HG02870 (cell line): ENCODE data around the gene COLQ.

Experiments
- ATAC-seq: cut with Tn5 transposase; IDR thresholded peaks from one replicate; pipeline ENCODE4 v1.9.1; 2021; ENCODE audit warnings: mild to moderate bottlenecking, moderate library complexity; ENCODE audit not compliant: unreplicated experiment

The COLQ gene

DNA sequence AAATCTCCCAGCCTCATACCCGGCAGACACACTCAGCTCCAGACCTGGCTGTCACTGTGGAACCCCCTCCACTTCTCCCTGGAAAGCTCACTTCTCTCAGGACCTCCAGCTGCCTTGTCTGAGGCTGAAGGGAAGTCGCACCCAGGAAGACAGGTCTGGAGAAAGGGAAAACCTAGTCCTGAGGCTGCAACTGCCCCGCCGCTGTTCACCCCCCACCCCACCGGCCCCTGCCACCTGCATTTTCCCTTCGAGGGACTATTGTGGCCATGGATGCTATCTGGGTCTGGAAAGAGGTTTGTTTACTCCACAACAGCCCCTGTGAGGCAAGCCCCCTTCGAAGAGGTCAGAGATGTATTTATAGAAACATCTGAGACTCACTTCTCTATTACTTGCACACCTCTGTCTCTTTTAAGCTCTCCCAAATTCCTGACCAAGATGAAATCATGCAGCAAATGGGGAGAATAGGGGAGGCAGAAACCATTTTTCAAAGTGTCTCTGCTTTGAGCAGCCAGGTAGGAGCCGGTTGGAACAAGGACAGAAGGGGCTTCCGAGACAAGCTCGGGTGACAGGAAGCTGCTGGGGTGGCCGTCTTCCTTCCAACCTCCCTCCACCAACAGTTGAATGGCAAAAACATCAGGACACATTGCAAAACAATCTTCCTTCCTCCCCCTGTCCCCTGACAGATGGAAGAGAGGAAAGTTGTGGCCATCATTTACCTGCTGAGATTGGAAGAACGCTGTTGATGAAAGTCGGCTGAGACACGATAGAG lies 518 bp downstream of the COLQ start:
- no peak for ATAC-seq

DNA sequence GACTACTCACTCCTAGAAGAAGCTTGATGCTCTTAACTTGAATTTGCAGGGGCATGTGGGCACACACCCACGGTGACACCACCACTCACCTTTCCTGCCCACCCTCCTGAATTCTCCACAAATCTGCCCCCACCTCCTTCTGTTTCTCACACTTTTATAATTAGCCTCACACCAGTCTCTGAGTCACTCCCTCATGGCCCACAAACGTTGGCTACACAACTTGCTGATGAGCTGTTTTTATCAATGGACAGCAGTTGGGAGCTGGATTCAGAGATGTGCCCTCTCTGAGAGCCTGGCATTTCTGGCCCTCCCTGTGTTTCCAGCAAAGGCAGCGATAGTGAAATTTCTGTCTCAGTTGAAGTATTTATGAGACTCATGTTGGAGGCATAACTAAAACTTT lies 1.3 kb downstream of the COLQ start:
- ATAC-seq = no peak

DNA sequence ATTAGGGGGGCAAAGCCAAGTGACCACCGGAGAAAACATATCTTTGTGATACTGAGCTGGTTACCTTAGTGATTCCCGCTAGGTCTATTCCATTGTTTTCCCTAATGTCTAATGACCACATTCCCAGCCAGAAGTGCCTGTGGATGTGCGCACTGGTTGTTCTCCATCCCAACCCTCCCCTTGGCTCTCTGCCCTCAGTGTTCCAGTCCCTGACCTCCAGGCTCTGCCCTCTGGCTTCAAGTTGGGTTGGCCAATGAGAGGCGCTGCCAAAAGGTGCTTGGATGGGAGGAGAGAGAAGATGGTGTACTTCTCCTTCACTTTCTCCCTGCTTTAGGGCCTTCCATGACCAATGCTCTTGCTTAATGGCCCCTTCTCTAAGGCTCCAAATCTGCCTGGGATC lies 2.4 kb downstream of the COLQ start:
- ATAC-seq = no peak

DNA sequence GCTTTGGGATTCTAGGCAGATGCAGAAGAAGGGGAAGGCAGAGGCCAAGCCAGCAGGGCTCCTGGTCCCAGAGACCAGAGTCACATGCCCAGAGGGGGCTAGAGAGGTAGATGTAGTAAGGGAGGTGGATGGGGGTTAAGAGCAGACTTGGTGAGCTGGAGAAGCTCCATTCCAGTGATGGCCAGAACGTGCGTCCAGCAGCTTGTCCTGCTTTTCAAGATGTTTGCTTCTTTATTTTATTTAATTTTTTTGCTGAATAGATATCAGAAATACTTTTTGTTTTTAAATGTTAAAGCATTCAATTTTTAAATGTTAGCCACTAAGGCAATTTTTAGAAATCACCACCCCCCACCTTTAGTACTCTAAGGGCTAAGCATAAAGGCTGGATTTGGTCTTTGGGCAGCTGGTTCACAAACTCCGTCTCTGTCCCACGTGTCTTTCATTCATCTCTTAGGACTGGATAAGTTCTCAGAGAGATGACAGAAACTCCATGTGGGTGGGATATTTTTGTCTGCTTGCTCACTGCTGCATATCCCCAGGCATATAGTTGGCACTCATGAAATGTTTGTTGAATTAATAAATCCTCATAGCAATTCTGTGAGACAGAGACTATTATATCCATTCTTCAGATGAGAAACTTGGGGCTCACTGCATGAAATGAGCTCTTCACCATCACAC lies 6.7 kb downstream of the COLQ start:
- ATAC-seq = no peak

DNA sequence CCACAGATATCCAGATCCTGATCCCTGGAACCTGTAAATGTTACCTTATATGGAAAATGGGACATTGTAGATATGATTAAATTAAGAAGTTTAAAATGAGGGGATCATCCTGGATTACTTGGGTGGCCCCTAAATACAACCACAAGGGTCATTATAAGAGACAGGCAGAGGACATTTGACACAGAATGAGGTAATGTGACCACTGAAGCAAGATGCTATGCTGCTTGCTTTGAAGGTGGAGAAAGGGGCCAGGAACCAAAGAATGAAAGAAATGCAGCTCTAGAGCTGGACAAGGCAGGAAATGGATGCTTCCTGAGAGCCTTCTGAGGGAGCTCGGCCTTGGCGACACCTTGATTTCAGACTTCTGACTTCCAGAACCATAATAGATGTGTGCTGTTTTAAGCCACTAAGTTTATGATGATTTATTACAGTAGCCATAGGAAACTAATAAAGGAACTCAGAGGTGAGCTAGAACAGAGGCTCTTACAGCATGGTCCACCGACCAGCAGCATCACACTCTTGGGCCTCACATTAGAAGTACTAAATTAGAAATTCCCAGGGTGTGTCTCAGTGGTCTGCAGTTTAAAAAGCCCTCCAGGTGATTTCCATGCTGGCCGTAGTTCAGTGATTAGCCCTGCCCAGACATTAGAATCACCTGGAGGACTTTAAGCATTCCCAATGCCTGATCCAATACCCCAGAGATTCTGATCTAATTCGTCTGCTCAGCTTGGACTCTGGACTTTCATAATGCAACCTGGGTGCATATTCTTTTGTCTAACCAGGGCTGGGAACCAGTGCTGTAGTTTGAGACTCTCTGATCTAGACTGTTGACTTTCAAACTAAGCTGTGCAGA lies 7.5 kb downstream of the COLQ start:
- no peak for ATAC-seq

DNA sequence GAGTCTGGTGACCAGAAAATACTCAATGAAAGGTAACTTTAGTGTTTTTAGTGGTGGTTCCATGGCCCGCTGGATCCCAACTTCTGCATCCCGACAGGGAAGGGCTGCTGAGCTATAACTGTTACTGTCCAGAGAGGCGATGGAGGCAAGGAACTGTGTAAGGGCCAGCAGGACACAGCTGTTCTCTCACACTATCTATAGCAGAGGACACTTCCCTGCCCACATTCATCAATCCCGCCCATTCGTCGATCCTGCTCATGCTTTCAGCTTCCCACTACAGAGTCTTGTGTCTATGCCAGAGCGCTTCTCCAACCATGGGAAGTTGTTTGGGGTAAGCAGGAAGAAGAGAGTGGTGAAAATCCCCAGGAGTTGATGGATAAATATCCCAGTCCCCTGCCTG lies 8.4 kb downstream of the COLQ start:
- ATAC-seq = no peak

DNA sequence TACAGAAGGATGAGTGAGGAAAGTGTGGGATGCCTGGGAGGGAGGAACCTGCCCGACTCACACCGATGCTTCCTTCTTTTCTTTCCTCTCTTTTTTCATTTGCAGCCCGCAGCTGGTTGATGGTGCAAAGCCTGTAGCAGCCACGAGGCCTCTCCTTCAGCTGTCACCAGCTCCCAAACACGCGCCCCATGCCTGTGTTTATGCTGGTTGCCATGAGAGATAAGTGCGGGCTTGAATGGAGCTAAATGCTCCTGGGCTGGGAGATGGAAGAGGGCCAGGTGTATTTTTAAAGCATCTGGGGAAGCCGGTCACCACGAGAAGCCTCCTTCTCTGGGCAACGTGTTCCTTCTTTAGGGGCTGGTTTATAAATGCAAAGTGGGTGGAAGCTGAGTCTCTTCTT lies 9.3 kb downstream of the COLQ start:
- no peak for ATAC-seq

DNA sequence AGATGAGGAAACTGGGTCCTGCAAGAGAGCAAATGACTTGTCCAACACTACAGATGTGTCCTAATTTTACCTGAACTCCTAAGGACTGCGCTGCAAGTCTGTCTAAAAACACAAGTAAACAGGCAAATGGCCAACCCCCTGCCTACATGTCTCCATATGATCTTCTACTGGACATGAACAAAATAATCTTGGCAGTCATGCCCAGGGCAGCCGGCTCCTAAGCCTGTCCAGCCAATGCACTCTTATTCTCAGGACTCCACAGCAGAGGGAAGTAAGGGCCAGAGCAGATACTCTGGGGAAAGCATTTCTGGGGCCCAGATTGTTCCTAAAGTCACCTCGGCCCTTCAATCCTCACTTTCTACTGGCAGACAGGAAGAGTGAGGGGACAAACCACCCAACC lies 10.3 kb downstream of the COLQ start:
- ATAC-seq = no peak

DNA sequence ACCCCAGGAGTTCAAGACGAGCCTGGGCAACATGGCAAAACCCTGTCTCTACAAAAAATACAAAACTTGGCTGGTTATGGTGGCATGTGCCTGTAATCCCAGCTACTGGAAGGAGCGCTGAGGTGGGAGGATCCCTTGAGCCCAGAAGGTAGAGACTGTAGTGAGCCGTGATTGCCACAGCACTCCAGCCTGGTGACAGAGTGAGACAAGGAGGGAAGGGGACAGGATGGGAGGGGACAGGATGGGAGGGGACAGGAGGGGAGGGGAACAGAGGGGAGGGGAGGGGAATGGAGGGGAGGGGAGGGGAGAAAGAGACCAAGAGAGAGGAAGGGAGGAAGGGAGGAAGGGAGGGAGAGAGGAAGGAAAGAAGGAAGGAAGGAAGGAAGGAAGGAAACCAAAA lies 11.0 kb downstream of the COLQ start:
- no peak for ATAC-seq

DNA sequence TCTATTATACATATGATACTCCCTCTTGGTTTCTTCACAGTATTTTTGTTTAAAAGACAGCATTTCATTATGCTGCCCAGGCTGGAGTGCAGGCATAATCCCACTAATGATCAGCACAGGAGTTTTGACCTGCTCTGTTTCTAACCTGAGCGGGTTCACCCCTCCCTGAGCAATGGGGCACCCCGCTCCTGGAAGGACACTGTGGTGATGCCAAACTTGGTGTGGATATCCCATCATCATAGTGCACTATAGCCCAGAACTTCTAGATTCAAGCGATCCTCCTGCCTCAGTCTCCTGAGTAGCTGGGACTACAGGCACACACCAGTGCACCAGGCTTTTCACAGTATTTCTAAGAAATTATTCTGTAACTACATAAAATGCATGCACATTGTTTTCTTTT lies 14.9 kb downstream of the COLQ start:
- ATAC-seq = no peak

DNA sequence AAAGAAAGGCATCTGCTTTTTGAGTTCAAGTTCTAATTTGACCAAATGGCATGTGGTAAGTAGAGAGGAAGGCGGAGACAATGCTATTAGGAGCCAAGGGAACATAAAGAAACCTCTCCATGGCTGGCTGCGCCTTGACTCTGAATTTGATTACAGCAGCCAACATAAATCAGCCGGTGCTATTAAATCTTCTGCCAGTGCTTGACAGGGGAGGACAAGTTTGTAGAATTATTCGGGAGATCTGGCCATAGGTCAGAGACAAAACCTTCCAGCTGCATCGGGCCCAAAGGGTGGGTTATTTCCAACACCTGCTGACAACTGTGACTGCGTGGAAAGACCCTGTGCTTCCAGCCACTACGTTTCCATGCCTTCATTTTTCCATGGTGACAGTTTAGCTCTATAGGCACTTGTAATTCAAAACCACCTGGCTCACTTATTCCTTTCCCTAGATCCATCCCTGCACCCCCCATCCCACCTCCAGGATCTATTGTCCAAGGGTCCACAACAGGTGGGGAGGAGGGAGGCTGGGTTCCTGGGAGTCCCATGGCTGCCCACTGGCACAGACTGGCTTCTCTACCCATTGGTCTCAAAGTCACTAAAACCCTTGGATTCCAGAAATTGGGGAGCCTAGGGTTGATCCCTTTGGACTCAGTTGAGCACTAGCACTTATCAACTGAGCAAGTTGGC lies 15.9 kb downstream of the COLQ start:
- no peak for ATAC-seq

DNA sequence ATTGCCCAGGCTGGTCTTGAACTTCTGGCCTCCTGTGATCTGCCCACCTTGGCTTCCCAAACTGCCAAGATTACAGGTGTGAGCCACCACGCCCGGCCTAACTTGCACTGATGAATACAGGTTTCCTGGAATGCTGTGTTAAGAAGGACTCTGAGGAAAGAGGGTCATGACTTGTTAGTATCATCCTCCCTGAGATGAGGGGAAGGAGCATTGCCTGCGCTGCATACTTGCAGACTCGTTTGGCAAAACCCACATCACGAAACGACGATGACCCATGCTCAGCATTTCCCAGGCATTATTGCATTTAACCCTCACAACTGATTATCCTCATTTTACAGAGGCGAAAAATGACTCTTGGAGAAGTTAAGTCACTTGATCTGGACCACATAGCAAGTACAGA lies 18.9 kb downstream of the COLQ start:
- no peak for ATAC-seq

DNA sequence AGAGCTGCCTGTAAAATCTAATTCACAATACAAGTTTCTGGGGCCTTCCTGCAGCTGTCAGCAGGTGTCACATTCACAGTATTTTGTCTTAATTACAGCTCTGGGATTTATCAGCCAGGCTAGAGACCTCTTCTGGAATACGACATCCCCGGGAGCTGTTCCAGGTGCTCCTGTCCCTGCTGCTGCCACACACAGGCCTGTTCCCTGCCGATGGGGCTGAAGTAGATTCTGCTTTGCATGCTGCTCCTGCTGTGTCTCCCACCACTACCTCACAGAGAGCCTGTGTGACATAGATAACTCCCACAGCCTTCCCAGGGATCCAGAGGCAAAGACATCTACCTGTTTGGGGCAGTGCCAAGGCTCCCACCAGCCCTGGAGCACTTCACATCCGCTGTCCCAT lies 20.4 kb downstream of the COLQ start:
- ATAC-seq = no peak

DNA sequence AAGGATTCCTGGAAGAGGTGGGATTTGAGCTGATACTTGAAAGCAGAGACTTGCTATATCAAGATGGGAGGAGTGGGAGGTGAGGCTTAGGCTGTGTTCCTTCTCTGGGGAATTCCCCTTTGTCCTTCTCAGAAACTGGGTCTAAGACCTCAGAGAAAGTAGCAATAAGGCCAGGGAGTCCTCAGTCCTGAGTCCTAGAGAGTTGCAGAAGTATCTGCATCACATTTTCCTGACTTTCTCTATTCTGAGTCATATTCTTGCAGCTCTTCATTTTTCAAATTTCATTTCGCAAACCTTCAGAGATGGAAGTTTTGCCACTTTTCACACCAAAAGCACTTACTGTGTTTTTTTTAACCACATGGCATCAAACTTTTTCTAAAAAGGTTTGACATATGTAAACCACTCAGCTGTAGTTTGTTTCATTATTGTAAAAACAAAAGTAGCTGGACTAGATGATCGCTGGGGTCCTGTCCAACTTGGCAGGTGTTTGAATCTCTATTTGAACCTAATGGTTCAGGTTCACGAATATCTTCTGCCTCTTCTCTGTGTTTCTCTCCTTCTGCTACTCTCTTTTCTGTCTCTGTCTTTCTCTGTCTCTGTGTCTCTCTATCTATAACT lies 21.3 kb downstream of the COLQ start:
- ATAC-seq = peak; percentile 69

DNA sequence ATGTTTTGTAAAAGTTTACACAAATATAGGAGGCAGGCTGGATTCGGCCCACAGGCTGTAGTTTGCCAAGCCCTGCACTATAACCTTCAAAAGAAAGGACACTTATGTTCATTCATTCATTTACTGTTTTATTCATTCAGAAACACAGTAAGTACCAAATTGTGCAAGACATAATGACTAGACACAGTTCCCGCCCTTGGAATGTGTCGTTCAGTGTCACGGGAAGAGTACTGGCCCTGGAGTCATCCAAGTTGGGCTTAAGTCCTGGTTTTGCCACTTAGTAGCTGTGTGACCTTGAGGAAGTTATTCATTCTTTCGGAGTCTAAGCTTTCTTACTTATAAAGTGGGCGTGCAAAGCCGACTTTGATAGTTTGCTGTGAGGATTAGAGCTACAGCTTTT lies 22.0 kb downstream of the COLQ start:
- ATAC-seq = no peak

DNA sequence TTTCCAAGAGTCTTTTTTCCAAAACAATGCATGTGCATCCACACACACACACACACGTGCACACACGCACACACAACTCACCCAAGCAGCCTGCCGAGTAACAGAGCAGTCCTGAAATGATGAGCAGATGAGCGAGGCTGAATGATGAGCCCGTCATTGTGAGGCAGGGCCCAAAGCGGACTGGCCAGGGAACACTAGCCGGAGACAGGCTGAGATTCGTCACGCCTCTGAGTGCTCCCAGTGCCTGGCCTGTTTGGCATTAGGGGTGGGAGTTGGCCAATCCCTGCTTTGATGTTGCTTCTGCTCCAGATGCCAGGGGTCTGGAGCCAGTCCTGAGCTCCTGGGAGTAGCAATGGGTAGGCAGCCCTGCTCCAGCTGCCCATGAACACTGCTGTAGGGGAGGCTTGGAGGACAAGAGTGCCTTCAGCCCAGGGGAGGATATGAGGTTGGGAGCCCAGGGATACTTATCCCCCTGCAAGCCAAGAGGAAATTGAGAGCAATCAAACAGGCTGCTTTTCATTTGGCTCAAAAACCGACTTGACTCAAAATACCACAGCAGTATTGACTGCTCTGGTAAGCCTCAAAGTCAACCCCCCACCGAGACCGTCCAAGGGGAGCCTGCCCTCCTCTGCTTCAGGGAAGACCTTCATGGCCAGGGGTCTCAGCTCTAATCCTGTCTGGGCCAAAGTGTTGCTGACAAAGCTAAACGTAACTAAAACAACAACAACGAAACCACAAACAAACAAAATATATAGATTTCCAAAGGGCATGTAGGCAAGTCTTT lies 22.9 kb downstream of the COLQ start:
- ATAC-seq = no peak

DNA sequence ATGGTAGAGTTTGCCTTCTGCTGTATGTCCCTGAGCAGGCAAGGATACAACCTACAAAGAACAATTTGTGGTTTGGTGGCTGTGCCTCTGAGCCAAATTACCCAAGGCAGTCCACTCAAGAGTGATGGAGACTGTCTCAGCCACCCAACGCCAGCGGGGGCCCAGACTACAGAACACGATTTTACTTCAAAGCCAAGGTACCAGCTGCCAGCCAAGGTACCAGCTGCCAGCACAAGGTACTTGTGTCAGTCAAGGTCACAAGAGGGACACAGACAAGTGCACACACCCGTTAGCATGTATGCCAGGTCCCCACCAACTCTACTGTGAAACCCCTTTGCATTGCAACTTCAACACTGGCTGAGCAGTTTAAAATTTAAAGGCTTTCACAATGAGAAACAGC lies 23.5 kb downstream of the COLQ start:
- ATAC-seq = no peak

DNA sequence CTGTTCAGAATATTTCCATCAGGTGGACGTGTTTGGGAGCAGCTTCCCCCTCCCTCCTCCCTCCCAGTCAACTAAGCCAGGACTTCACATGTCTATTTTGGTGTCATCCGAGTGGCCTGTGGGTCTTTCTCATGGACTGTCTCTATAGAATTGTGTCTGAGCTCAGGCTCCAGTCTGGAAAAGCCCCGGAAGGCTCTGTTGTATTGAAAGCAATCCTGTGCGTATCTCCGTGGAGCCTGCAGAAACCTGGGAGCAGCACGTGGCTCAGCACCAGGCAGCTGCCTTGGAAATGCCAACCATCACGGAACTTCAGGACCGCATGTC lies 25.2 kb downstream of the COLQ start:
- no peak for ATAC-seq

DNA sequence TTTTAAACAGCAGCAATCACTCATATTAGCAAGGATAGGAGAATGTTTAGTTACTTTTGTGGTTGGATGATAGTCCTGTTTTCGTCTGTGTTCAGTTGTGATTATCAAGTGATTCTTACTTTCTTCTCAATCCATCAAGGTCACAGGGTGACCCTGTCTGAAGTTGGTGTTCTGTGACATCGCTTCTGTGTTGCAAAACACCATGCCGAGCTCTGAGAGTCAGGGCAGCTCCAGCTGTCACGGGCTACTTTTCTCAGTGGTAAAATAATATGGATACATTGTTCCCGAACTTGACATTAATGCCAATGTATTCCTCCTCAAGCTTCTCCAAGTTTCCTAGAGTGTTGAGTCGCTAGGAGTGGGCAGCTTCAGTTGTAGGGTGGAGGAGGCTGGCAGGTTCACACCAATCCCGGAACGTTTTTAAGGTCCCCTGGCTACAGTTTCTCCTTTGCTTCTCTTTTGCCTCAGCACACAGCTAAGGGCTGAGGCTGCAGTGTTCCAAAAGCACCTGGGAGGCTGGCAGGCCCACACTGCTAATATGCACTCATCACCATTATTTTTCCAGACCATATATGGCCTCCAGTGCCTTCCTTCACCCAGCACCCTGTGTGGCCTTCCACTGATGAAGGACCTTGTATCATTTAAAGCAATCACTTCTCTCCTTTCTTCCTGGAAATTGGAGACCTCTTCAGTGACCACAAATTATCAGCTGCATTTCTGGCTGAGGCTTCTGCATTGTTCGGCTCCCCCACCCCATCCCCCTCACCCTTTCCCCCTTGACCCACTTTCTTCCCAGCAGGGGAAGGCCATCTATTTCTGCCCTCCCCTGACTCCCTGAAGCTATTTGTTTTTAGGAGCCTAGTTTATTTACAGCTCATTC lies 25.8 kb downstream of the COLQ start:
- no peak for ATAC-seq
